Transverse colon (tissue), 4 donors: ENCODE data around the gene RNF144A.

Experiments used
- CTCF ChIP-seq, 5 experiments: fragments of 200-600 bp in 3 of 5; fragments of 450-650 bp in 2 of 5; sonication (generic) in 3 of 5; IDR thresholded peaks; 1 replicate in 2 of 5; 2 replicates in 3 of 5; pipeline ENCODE4 v1.5.1; 2016 to 2017; ENCODE audit warnings: antibody characterized with exemption in 5 of 5, inconsistent platforms in 3 of 5, mild to moderate bottlenecking in 2 of 5, moderate library complexity in 1 of 5
- EP300 ChIP-seq: sonication (generic); formaldehyde crosslinking; IDR thresholded peaks from one replicate; pipeline ENCODE4 v1.6.1; 2017; ENCODE audit warnings: antibody characterized with exemption, low read depth
- POLR2A ChIP-seq: fragments of 450-650 bp; IDR thresholded peaks from one replicate; pipeline ENCODE4 v1.6.1; 2016; ENCODE audit warnings: antibody characterized with exemption, mild to moderate bottlenecking, moderate library complexity
- POLR2AphosphoS5 ChIP-seq, 3 donors: sonication (generic); formaldehyde crosslinking; IDR thresholded peaks; one replicate each; pipeline ENCODE4 v1.6.1; 2016; ENCODE audit warnings: antibody characterized with exemption in 3 of 3

- no peak for TF ChIP-seq POLR2A
- TF ChIP-seq CTCF (IDR thresholded peaks at IDR 0.05): no peak
- TF ChIP-seq POLR2AphosphoS5 (IDR thresholded peaks at IDR 0.05): no peak
- TF ChIP-seq EP300: no peak
Measured at GRCh38 chr2:7022492-7023385, 105.5 kb downstream of the RNF144A start.
